Measurements from ENCODE around the gene STARD3. TPM values are rescaled to one million over a fixed set of nuclear protein-coding genes. Genes with fewer than 3 reads are reported as not detected.

Gene STARD3
- total and polyA plus RNA-seq, 9 of the 15 experiments (the other 6 are each of a cell fraction or from before 2014, with no cell fraction given), result 0.63 to 87.0 (median 46.0) TPM

DNA sequence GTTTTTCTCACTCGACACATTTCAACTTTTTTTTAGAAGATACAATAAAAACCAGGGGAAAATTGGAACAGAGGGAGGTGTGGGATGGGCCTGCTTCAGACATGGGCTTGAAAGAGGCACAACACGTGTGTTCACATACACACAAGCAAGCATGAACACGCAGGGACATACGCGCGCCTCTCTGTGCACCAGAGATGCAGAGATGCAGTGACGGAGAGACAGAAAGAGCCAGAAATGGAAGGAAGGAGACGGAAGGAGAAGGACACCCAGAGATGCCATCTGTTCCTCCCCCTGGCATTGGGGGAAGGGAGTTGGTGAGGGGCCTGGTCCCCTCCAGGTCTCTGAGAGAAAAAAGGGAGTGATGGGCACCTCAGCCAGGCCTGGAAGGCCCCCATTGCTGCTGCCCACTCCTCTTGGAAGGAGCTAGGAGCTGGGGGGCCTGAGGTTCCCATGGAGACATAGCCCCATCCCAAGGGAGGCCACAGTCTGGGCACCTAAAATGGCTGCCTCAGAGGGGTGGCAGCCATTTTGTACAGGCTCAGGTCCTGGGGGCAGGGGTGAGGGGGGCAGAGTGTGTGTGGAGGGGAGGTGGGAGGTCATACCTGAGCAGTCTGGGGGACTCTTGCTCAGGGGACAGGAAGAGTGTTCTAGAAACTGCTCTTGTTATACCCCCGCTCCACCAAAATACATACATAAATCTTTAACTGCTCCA, 25.4 kb upstream of the STARD3 start:
- H3K79me2 ChIP-seq (ENCODE audit: control insufficient read depth, insufficient read depth, low read length), result no peaks in the 10 kb centered on the region
- H2AFZ ChIP-seq (ENCODE audit: low read depth, low read length), result no peak overlapping the region
- peaks cover 4 to 29% of the 10 kb centered on the region in 2 experiments; a peak in 3 of 5 replicates for H3K4me1 ChIP-seq (replicated peaks in 1 of 2; ENCODE audit: control insufficient read depth in 2 of 2, insufficient read depth in 2 of 2, low read length in 2 of 2)
- no peak overlapping the region for H3K9ac ChIP-seq (ENCODE audit: insufficient read depth in 1 of 2, low read depth in 2 of 2, low read length in 2 of 2)
- DNase-seq (ENCODE audit: extremely low read depth in 1 of 4, low spot score in 3 of 4), result no peak
- H3K36me3 ChIP-seq (ENCODE audit: control insufficient read depth, insufficient read depth, low read length), result no peaks in the 10 kb centered on the region
- intact Hi-C loops (cut with micrococcal nuclease) (no loop called here), in situ Hi-C loops (cut with MboI) (no loop called here)
- H3K27ac ChIP-seq (ENCODE audit: extremely low read depth, low read depth, low read length), result no peak overlapping the region
- 48% methylated on average over 9 of the region's 9 CpGs for WGBS (ENCODE audit: insufficient coverage, low coverage, missing lambda C conversion rate)
- H4K20me1 ChIP-seq (replicated peaks; ENCODE audit: control insufficient read depth, insufficient read depth, low read length), result 0 out of 2 replicates have a peak, but pooled peaks cover 6% of the 10 kb centered on the region
- no peaks in the 10 kb centered on the region for H3K9me1 ChIP-seq (ENCODE audit: control insufficient read depth, insufficient read depth, low read length)
- POLR2A ChIA-PET, result no interaction called here
- H3K9me3 ChIP-seq (replicated peaks; ENCODE audit: control insufficient read depth, insufficient read depth, low read depth, low read length), result no peaks in the 10 kb centered on the region
- TF ChIP-seq, protein P1, sequence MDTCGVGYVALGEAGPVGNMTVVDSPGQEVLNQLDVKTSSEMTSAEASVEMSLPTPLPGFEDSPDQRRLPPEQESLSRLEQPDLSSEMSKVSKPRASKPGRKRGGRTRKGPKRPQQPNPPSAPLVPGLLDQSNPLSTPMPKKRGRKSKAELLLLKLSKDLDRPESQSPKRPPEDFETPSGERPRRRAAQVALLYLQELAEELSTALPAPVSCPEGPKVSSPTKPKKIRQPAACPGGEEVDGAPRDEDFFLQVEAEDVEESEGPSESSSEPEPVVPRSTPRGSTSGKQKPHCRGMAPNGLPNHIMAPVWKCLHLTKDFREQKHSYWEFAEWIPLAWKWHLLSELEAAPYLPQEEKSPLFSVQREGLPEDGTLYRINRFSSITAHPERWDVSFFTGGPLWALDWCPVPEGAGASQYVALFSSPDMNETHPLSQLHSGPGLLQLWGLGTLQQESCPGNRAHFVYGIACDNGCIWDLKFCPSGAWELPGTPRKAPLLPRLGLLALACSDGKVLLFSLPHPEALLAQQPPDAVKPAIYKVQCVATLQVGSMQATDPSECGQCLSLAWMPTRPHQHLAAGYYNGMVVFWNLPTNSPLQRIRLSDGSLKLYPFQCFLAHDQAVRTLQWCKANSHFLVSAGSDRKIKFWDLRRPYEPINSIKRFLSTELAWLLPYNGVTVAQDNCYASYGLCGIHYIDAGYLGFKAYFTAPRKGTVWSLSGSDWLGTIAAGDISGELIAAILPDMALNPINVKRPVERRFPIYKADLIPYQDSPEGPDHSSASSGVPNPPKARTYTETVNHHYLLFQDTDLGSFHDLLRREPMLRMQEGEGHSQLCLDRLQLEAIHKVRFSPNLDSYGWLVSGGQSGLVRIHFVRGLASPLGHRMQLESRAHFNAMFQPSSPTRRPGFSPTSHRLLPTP (IDR thresholded peaks at IDR 0.05; ENCODE audit: borderline replicate concordance, extremely low read depth, insufficient read length), result no peak
- TF ChIP-seq TEAD4 (IDR thresholded peaks at IDR 0.05; ENCODE audit: low read length) (peak; percentile 47), TEAD4 (CRISPR knock-in tag; IDR thresholded peaks at IDR 0.05; ENCODE audit: borderline replicate concordance) (no peak), YY1 (IDR thresholded peaks at IDR 0.05; ENCODE audit: borderline replicate concordance in 1 of 3, control insufficient read depth in 1 of 3, extremely low read depth in 1 of 3, insufficient read depth in 3 of 3, insufficient read length in 1 of 3, insufficient replicate concordance in 2 of 3, low read depth in 1 of 3, low read length in 2 of 3) (peak; percentile 69 to 95 (median 87)), KAT8 (IDR thresholded peaks at IDR 0.05; ENCODE audit: low read depth) (peak; percentile 87)
- BruUV-seq (replicated peaks), result no TSS peak
- H3K4me2 ChIP-seq (ENCODE audit: insufficient read depth, low read length), result no peak overlapping the region
- no peak for ATAC-seq
- FAIRE-seq, result no peak
- H3K27me3 ChIP-seq (ENCODE audit: control insufficient read depth in 2 of 2, insufficient read depth in 2 of 2, low read length in 2 of 2), result peaks cover 10 to 16% of the 10 kb centered on the region in 2 experiments; a peak in 4 of 5 replicates
- no peak overlapping the region for H3K4me3 ChIP-seq
- CTCF ChIA-PET (ENCODE audit: low intra/inter-chr PET ratio), result no interaction called here
